AG04449 (cell line): Measurements from ENCODE around the gene ARNT2.
A peak's percentile ranks its signal among the peaks of the same experiment; 100 is the strongest.

Source experiments
- CTCF ChIA-PET: fragments of 350-600 bp; formaldehyde crosslinking; extraction: SDS; loops from one replicate; lab custom pipeline; 2021; ENCODE audit warnings: antibody characterized with exemption; lab: Yijun Ruan, JAX
- POLR2A ChIA-PET: fragments of 400-600, 350-600 bp; formaldehyde crosslinking; extraction: SDS; loops from one replicate; lab custom pipeline; 2020; ENCODE audit warnings: antibody characterized with exemption, inconsistent platforms; lab: Yijun Ruan, JAX
- DNase-seq: peaks from one replicate; pipeline ENCODE4 v3.0.0-alpha.2; 2010; ENCODE audit warnings: low read depth, low spot score
- H3K4me3 ChIP-seq: 2 replicates; pipeline ENCODE4 v1.5.1; 2011; ENCODE audit warnings: low read depth, mild to moderate bottlenecking, control low read depth, low read length
- TF ChIP-seq, protein P1 (sequence below): IDR thresholded peaks from one replicate; pipeline ENCODE4 v1.5.1; 2011; ENCODE audit warnings: mild to moderate bottlenecking, moderate library complexity, low read length, control low read depth, inconsistent platforms; ENCODE audit not compliant: insufficient read depth; ENCODE audit errors: missing control alignments

Gene ARNT2

DNA sequence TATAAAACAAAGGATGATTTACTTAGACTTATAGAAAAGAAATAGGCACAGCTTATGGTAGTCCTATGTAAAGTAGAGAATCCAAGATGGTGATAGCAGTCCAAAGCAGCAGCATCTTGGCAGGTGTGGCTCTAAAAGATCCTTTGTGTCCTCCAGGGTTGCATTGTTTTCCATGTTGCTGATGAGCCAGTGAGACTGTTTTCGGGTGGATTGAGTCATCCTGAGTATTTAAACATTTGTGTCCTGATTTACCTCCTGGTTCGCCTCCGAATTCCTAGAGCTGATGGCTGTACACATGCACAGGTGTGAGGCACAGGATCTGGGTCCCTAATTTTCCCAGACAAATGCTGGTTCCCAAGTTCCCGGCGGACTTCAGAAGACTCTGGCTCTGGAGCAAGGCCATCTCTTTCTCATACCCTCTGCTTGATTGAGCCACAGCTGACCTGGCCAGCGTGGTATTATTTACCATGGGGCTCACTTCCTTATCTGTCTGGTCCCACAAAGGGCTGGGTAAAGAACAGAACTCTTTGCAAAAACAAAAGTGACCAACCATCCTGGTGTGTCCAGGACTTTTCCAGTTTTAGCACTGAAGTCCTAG is 51.0 kb downstream of the ARNT2 start:
- H3K4me3 ChIP-seq = no peak overlapping the region
- TF ChIP-seq, protein P1, sequence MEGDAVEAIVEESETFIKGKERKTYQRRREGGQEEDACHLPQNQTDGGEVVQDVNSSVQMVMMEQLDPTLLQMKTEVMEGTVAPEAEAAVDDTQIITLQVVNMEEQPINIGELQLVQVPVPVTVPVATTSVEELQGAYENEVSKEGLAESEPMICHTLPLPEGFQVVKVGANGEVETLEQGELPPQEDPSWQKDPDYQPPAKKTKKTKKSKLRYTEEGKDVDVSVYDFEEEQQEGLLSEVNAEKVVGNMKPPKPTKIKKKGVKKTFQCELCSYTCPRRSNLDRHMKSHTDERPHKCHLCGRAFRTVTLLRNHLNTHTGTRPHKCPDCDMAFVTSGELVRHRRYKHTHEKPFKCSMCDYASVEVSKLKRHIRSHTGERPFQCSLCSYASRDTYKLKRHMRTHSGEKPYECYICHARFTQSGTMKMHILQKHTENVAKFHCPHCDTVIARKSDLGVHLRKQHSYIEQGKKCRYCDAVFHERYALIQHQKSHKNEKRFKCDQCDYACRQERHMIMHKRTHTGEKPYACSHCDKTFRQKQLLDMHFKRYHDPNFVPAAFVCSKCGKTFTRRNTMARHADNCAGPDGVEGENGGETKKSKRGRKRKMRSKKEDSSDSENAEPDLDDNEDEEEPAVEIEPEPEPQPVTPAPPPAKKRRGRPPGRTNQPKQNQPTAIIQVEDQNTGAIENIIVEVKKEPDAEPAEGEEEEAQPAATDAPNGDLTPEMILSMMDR = no peak
- ChIA-PET CTCF (interaction anchor here (0.6 to 16.9 kb wide), 43 partner anchors 8 to 811 kb away, joined by 3 to 200 read pairs (median 6); partner anchors contain the start of genes ABHD17C and CEMIP), POLR2A (interaction anchor here (3.1 kb wide), 1 partner anchor 325 kb away, joined by 13 read pairs; the partner anchor contains the start of gene CEMIP)
- no peak for DNase-seq

DNA sequence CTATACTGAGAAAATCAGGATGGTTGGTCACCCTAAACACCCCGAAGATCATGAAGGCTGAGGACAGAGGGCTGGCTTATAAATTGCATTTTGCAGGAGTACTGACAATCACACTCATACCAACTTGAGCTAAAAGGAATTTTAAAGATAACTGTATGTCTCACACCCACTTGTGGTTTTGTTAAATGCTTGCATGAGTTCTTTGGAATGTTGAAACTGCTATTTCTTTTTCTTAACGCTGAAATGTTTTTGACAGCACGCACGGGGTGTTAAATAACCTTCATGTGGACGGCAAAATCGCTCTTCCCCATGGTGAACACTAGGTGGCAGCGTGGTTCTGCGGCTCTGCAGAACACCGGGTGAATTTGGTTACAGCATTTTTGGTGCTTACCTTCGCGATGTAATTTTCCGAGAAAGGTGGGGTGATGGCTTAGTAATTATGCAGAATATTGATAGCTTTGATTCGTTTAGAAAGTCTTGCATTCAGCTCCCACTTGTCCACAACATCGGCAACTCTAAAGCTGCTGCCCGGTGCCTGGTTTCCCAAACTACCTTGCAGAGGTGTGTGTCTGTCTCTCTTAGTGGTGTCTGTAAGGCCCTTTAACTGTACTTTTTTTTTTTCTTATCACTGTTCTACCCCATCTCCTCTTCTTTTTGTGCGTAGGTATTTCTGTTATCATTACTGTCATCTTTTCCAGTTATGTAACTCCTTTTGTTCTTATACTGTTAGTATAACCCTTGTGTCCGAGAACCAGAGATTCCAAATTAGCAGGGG is 51.7 kb downstream of the ARNT2 start:
- DNase-seq = peak; percentile 87
- TF ChIP-seq, protein P1 = peak; percentile 83
- CTCF ChIA-PET = interaction anchor here (0.6 to 16.9 kb wide), 57 partner anchors 8 to 810 kb away, joined by 3 to 200 read pairs (median 5); partner anchors contain the start of genes ABHD17C and CEMIP
- POLR2A ChIA-PET = interaction anchor here (0.9 to 3.1 kb wide), 4 partner anchors 25 to 324 kb away, joined by 3 to 13 read pairs (median 3); partner anchors contain the start of gene CEMIP
- H3K4me3 ChIP-seq = no peak overlapping the region

DNA sequence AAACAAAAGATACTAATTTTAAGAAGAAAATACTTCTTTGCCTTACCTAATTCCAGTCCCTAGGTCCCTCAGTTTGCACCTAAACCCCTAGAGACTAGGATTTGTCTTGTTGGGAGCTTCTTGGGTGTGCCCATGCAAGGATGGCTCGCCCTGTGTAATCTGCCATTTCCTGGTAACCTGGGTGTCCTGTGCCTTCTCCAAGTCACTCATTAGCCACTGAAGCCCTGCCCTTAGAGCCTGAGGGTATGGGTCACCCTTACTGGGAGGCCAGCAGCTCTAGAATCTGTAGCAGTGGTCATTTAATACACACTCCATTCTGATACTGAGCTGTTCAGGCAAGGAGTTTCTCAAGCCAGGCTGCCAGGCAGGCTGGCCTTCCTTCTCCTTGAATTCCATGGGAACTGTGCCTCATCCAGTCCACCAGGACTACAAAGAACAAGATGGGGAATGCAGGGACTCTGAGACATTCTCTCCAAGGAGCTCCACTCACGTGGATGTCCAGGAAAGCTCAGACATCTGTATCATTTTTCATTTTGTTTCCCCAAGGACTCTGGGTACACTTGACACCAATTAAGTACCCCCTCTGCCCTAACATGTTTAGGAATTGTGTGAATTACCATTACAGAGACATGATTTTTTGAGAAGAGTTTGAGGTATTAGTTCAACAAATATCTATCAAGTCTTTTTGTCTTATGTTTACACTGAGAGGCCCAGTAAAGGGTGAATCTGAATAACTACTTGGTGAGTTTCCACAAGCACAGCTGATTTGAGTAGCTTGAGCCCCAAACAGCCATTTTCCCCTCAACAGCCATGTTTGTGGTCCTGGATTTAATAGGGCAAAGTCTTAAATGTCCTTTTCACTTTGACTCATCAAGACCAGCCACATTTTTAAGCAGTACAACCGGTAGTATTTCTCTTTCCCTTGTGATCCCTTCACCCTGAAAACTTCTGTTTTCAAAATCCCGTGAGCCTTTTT is 52.6 kb downstream of the ARNT2 start:
- CTCF ChIA-PET = interaction anchor here (0.7 to 16.9 kb wide), 52 partner anchors 8 to 809 kb away, joined by 3 to 200 read pairs (median 6); partner anchors contain the start of genes ABHD17C and CEMIP
- TF ChIP-seq, protein P1 = no peak
- POLR2A ChIA-PET = interaction anchor here (0.5 to 3.1 kb wide), 6 partner anchors 24 to 401 kb away, joined by 3 to 13 read pairs (median 3); partner anchors contain the start of gene CEMIP
- no peak overlapping the region for H3K4me3 ChIP-seq
- DNase-seq = peak; percentile 26

DNA sequence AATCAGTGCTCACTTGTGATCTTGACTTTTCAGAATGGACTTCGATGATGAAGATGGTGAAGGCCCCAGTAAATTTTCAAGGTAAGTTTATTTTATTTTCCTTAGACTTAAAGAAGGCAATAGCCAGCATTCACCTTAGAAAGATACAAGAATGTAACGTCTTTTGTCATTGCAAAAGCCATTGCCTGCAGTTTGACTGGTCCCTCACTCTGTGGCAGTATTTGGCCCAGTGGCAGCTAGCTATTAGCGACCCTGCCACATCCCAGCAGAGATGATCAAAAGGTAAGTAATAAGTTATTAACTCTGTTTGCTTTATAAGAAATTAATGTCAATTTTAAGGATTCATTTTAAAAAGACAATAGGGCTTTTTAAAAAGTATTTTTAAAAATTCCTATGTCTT is 53.7 kb downstream of the ARNT2 start:
- POLR2A ChIA-PET = no interaction called here
- CTCF ChIA-PET = interaction anchor here (1.1 to 16.9 kb wide), 10 partner anchors 7 to 511 kb away, joined by 3 to 200 read pairs (median 26); partner anchors contain the start of gene CEMIP
- TF ChIP-seq, protein P1 = no peak
- H3K4me3 ChIP-seq = no peak overlapping the region
- no peak for DNase-seq

DNA sequence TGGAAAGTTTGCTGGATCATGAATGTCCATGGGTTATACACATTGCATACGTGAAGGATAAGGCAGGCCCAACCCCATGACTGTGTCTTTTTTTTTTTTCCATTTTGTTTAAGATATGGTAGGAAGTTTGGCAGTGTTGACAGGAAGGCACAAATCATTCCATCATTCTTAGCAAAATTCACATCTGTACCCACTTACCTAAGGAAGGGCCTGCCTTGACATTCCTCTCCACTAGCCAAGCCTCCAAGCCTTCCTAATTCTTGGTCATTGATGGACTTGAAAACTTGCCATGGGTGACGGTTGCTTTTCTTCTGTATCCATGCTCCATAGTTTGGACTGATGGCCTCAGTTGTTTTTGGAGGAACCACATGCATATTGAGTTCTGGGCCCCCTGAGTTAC is 54.4 kb downstream of the ARNT2 start:
- H3K4me3 ChIP-seq = no peak overlapping the region
- TF ChIP-seq, protein P1 = no peak
- no peak for DNase-seq
- ChIA-PET POLR2A (no interaction called here), CTCF (interaction anchor here (1.1 to 16.9 kb wide), 5 partner anchors 19 to 319 kb away, joined by 3 to 200 read pairs (median 159); partner anchors contain the start of gene CEMIP)
